ENCODE measurements around the gene BTBD9. TPM values are rescaled to one million over a fixed set of nuclear protein-coding genes. Genes with fewer than 3 reads are reported as not detected.

BTBD9 gene
- total RNA-seq, 1 experiment from 2014 or later, result 19.4 TPM

DNA sequence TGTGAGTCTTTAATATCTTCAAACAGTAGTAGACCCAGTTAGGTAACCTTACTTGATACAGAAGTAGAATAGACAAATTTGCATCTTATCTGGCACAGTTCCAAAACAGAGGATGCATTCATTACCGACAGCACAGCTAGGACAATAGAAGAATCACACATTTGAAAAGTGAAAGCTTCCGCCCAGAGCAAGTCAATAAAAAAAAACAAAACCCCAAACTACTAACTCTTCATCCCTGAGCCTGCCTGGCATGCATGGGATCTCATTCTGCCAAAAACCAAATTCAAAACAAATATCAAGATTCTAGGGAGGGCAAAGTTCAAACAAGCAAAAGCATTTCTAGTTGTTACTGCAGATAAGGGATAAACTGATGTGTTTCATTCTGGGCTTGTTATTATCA, 235.4 kb downstream of the BTBD9 start:
- CTCF ChIA-PET, result interaction anchor here (1.3 kb wide), 1 partner anchor 9 kb away, joined by 4 read pairs; no protein-coding TSS in a partner anchor
- BruUV-seq (replicated peaks), result no TSS peak
- Mint-ChIP-seq H3K27me3 (ENCODE audit: unreplicated experiment) (no peaks in the 10 kb centered on the region), H3K9me3 (ENCODE audit: low read depth, unreplicated experiment) (no peaks in the 10 kb centered on the region), H3K36me3 (ENCODE audit: insufficient read depth, unreplicated experiment) (no peaks in the 10 kb centered on the region), H3K27ac (ENCODE audit: unreplicated experiment) (peak overlapping the region; percentile 27), H3K4me1 (ENCODE audit: low read depth, unreplicated experiment) (peaks cover 15% of the 10 kb centered on the region), H3K4me3 (ENCODE audit: low read depth, unreplicated experiment) (no peak overlapping the region)
- intact Hi-C loops (cut with micrococcal nuclease; ENCODE audit: unreplicated experiment), result loop anchor here (2.0 to 10.0 kb wide), 2 partner anchors 56 to 310 kb away; no protein-coding TSS in a partner anchor
- TF ChIP-seq, protein P1, sequence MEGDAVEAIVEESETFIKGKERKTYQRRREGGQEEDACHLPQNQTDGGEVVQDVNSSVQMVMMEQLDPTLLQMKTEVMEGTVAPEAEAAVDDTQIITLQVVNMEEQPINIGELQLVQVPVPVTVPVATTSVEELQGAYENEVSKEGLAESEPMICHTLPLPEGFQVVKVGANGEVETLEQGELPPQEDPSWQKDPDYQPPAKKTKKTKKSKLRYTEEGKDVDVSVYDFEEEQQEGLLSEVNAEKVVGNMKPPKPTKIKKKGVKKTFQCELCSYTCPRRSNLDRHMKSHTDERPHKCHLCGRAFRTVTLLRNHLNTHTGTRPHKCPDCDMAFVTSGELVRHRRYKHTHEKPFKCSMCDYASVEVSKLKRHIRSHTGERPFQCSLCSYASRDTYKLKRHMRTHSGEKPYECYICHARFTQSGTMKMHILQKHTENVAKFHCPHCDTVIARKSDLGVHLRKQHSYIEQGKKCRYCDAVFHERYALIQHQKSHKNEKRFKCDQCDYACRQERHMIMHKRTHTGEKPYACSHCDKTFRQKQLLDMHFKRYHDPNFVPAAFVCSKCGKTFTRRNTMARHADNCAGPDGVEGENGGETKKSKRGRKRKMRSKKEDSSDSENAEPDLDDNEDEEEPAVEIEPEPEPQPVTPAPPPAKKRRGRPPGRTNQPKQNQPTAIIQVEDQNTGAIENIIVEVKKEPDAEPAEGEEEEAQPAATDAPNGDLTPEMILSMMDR (IDR thresholded peaks at IDR 0.05; ENCODE audit: unreplicated experiment), result no peak
- no peak for DNase-seq

DNA sequence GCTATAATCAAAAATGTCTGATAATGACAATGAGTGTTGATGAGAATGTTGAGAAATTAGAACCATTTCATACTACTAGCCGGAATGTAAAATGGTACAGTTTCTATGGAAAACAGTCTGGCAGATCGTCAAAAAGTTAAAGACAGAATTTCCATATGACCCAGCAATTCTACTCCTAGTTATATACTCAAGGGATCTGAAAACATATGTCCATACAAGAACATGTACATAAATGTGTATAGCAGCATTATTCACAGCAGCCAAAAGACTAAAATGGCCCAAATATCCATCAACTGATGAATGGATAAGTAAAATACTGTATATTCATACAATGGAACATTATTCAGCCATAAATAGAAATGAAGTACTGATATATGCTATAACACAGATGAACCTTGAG, 236.2 kb downstream of the BTBD9 start:
- H3K4me3 Mint-ChIP-seq (ENCODE audit: low read depth, unreplicated experiment), result no peak overlapping the region
- CTCF ChIA-PET, result no interaction called here
- no peaks in the 10 kb centered on the region for H3K27me3 Mint-ChIP-seq (ENCODE audit: unreplicated experiment)
- H3K27ac Mint-ChIP-seq (ENCODE audit: unreplicated experiment), result no peak overlapping the region
- no peaks in the 10 kb centered on the region for H3K36me3 Mint-ChIP-seq (ENCODE audit: insufficient read depth, unreplicated experiment)
- no peaks in the 10 kb centered on the region for H3K9me3 Mint-ChIP-seq (ENCODE audit: low read depth, unreplicated experiment)
- peaks cover 15% of the 10 kb centered on the region for H3K4me1 Mint-ChIP-seq (ENCODE audit: low read depth, unreplicated experiment)
- DNase-seq, result no peak
- TF ChIP-seq, protein P1 (IDR thresholded peaks at IDR 0.05; ENCODE audit: unreplicated experiment), result no peak
- BruUV-seq (replicated peaks), result no TSS peak
- intact Hi-C loops (cut with micrococcal nuclease; ENCODE audit: unreplicated experiment), result loop anchor here (10.0 kb wide), 1 partner anchor 309 kb away; no protein-coding TSS in a partner anchor

DNA sequence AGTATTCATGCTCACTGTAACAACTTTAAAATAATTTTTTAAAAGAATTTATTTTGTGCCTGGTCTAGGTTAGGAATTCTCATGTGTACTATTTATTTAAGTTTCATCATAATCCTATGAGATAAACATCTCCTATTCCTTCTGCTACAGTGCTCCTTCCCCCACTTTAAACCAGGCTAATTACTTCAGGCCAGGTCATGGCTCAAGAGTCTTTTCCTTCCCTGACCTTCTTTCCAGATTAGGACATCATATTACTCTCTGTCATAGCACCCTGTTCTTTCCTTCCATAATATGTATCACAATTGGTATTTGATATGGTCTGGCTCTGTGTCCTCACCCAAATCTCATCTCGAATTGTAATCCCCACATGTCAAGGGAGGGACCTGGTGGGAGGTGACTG, 239.0 kb downstream of the BTBD9 start:
- no TSS peak for BruUV-seq (replicated peaks)
- CTCF ChIA-PET, result no interaction called here
- Mint-ChIP-seq H3K4me3 (ENCODE audit: low read depth, unreplicated experiment) (no peak overlapping the region), H3K4me1 (ENCODE audit: low read depth, unreplicated experiment) (peaks cover 15% of the 10 kb centered on the region), H3K27me3 (ENCODE audit: unreplicated experiment) (no peaks in the 10 kb centered on the region), H3K36me3 (ENCODE audit: insufficient read depth, unreplicated experiment) (no peaks in the 10 kb centered on the region), H3K27ac (ENCODE audit: unreplicated experiment) (no peak overlapping the region), H3K9me3 (ENCODE audit: low read depth, unreplicated experiment) (no peaks in the 10 kb centered on the region)
- no peak for DNase-seq
- intact Hi-C loops (cut with micrococcal nuclease; ENCODE audit: unreplicated experiment), result loop anchor here (10.0 kb wide), 1 partner anchor 306 kb away; no protein-coding TSS in a partner anchor
- TF ChIP-seq, protein P1 (IDR thresholded peaks at IDR 0.05; ENCODE audit: unreplicated experiment), result no peak

DNA sequence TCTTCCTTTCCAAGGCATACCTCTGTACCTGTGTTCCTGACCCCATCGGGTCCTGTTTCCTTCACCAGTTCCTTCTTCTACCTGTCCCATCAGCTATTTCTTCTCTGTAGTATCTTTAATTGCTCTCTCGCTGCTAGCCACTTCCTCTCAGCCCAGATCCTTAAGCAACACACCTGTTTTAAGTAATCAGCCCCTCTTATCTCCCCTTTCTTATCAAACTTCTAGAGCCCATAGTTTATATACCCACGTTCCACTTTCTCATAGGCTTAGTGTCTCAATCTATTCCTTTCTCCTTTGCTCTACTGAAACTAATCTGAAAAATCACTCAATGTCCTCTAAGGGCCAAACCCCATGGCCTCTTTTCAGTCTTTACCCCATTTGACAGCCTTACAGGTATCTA, 239.6 kb downstream of the BTBD9 start:
- no TSS peak for BruUV-seq (replicated peaks)
- intact Hi-C loops (cut with micrococcal nuclease; ENCODE audit: unreplicated experiment), result loop anchor here (10.0 kb wide), 1 partner anchor 305 kb away; no protein-coding TSS in a partner anchor
- TF ChIP-seq, protein P1 (IDR thresholded peaks at IDR 0.05; ENCODE audit: unreplicated experiment), result no peak
- H3K9me3 Mint-ChIP-seq (ENCODE audit: low read depth, unreplicated experiment), result no peaks in the 10 kb centered on the region
- H3K4me1 Mint-ChIP-seq (ENCODE audit: low read depth, unreplicated experiment), result peaks cover 14% of the 10 kb centered on the region
- no peaks in the 10 kb centered on the region for H3K27me3 Mint-ChIP-seq (ENCODE audit: unreplicated experiment)
- no peak overlapping the region for H3K4me3 Mint-ChIP-seq (ENCODE audit: low read depth, unreplicated experiment)
- DNase-seq, result no peak
- H3K36me3 Mint-ChIP-seq (ENCODE audit: insufficient read depth, unreplicated experiment), result no peaks in the 10 kb centered on the region
- no peak overlapping the region for H3K27ac Mint-ChIP-seq (ENCODE audit: unreplicated experiment)
- CTCF ChIA-PET, result interaction anchor here (0.6 kb wide), 1 partner anchor 480 kb away, joined by 3 read pairs; no protein-coding TSS in a partner anchor

Data from Calu3 (cell line).